B cell (primary cell): ENCODE results near the gene ARSD. TPM values are rescaled to one million over a fixed set of nuclear protein-coding genes. Genes with fewer than 3 reads are reported as not detected.

ENCODE experiments used
- ATAC-seq: fragments of 200-7000 bp; cut with Tn5 transposase; one replicate; pipeline ENCODE4 v1.10.0; 2021; ENCODE audit warnings: low read depth, mild to moderate bottlenecking, moderate number of reproducible peaks, moderate library complexity
- CTCF ChIA-PET: fragments of 350-600 bp; sonication (Branson Sonifier 250); formaldehyde crosslinking; loops from one replicate; lab custom pipeline; 2021; ENCODE audit warnings: antibody characterized with exemption, inconsistent platforms; lab: Charles Lee
- POLR2A ChIA-PET: fragments of 350-600 bp; sonication (Branson Sonifier 250); formaldehyde crosslinking; loops from one replicate; lab custom pipeline; 2021; ENCODE audit warnings: antibody characterized with exemption; lab: Charles Lee
- DNase-seq: peaks from one replicate; pipeline ENCODE4 v3.0.0; 2013
- H2AFZ ChIP-seq: 2 replicates; pipeline ENCODE4 v1.6.1; 2012; ENCODE audit warnings: mild to moderate bottlenecking, low read depth, low read length; ENCODE audit not compliant: insufficient read depth, poor library complexity, severe bottlenecking
- H3K27ac ChIP-seq, 2 donors: 1 replicate in 1 of 2; 2 replicates in 1 of 2; pipeline ENCODE4 v1.5.1; 2012 to 2013; ENCODE audit warnings: low read length in 2 of 2, mild to moderate bottlenecking in 2 of 2, moderate library complexity in 1 of 2
- H3K27me3 ChIP-seq, 4 experiments: fragments of 200-600 bp in 1 of 4; sonication (generic) in 1 of 4; replicated peaks in 1 of 4; 1 replicate in 2 of 4; 2 replicates in 2 of 4; pipeline versions ENCODE4 v1.6.1 to v1.7.0; 2013 to 2016; ENCODE audit warnings: low read length in 3 of 4, mild to moderate bottlenecking in 2 of 4, mixed read lengths in 1 of 4, moderate library complexity in 1 of 4; ENCODE audit not compliant: insufficient read depth in 4 of 4, control insufficient read depth in 3 of 4; ENCODE audit errors: control extremely low read depth in 1 of 4
- H3K36me3 ChIP-seq, 2 experiments: replicated peaks in 1 of 2; 1 replicate in 1 of 2; 2 replicates in 1 of 2; pipeline versions ENCODE4 v1.6.1 to v1.7.1; 2013; ENCODE audit warnings: low read length in 1 of 2; ENCODE audit not compliant: insufficient read depth in 2 of 2, control insufficient read depth in 1 of 2; ENCODE audit errors: control extremely low read depth in 1 of 2, extremely low read depth in 1 of 2
- H3K4me1 ChIP-seq, 2 donors: fragments of 200-600 bp in 1 of 2; sonication (generic) in 1 of 2; 1 replicate in 1 of 2; 2 replicates in 1 of 2; pipeline versions ENCODE4 v1.5.1 to v1.6.1; 2013 to 2017; ENCODE audit warnings: low read length in 2 of 2; ENCODE audit not compliant: control insufficient read depth in 2 of 2, insufficient read depth in 2 of 2
- H3K4me2 ChIP-seq: replicated peaks from 2 replicates; pipeline ENCODE3; 2012; ENCODE audit warnings: mild to moderate bottlenecking, low read depth, low read length; ENCODE audit not compliant: poor library complexity, severe bottlenecking
- H3K4me3 ChIP-seq, 5 experiments: fragments of 200-600 bp in 1 of 5; sonication (generic) in 1 of 5; 1 replicate in 3 of 5; 2 replicates in 2 of 5; pipeline versions ENCODE4 v1.5.1 to v1.7.0; 2011 to 2016; ENCODE audit warnings: low read length in 4 of 5, mild to moderate bottlenecking in 4 of 5, low read depth in 2 of 5, control low read depth in 1 of 5, moderate library complexity in 1 of 5; ENCODE audit not compliant: insufficient read depth in 1 of 5; ENCODE audit errors: control extremely low read depth in 1 of 5, extremely low read depth in 1 of 5
- H3K79me2 ChIP-seq: fragments of 200-600 bp; sonication (generic); one replicate; pipeline ENCODE4 v1.6.0; 2016; ENCODE audit warnings: low read length; ENCODE audit not compliant: control insufficient read depth, insufficient read depth
- H3K9ac ChIP-seq: fragments of 200-600 bp; sonication (generic); 2 replicates; pipeline ENCODE4 v1.6.1; 2017; ENCODE audit warnings: mild to moderate bottlenecking, low read length, moderate library complexity
- H3K9me3 ChIP-seq, 3 donors: one replicate each; pipeline versions ENCODE4 v1.6.1 to v1.7.1; 2013; ENCODE audit warnings: low read length in 2 of 3; ENCODE audit not compliant: control insufficient read depth in 2 of 3, insufficient read depth in 1 of 3; ENCODE audit errors: control extremely low read depth in 1 of 3
- H4K20me1 ChIP-seq: 2 replicates; pipeline ENCODE4 v1.6.0; 2012; ENCODE audit warnings: mild to moderate bottlenecking, low read length; ENCODE audit not compliant: insufficient read depth, control insufficient read depth, poor library complexity, severe bottlenecking
- H3K27ac Mint-ChIP-seq: one replicate; pipeline ENCODE4 v1.8.0; 2021; ENCODE audit warnings: mixed read lengths
- H3K27me3 Mint-ChIP-seq: one replicate; pipeline ENCODE4 v1.8.0; 2021; ENCODE audit warnings: mixed read lengths
- H3K4me1 Mint-ChIP-seq: one replicate; pipeline ENCODE4 v1.8.0; 2021; ENCODE audit warnings: mixed read lengths
- H3K4me3 Mint-ChIP-seq: one replicate; pipeline ENCODE4 v1.8.0; 2021; ENCODE audit warnings: mixed read lengths
- H3K9me3 Mint-ChIP-seq: one replicate; pipeline ENCODE4 v1.8.0; 2022; ENCODE audit warnings: mixed read lengths; ENCODE audit not compliant: insufficient read depth
- EZH2 ChIP-seq: IDR thresholded peaks from 2 replicates; pipeline ENCODE4 v1.6.1; 2012; ENCODE audit warnings: borderline replicate concordance, low read depth, mild to moderate bottlenecking, moderate library complexity, low read length; ENCODE audit not compliant: insufficient read depth, poor library complexity, severe bottlenecking
- WGBS: methylation state at CpG from one replicate; pipeline ENCODE4 v1.1.5; 2013; ENCODE audit warnings: missing lambda C conversion rate; ENCODE audit not compliant: insufficient coverage; 5-methylcytosine and 5-hydroxymethylcytosine counted together
- intact Hi-C: fragments of 100-400 bp; cut with micrococcal nuclease; formaldehyde crosslinking; loops from one replicate; pipeline ENCODE4 v1.10.0; 2022
- polyA plus RNA-seq: library from polyadenylated mRNA; depleted of rRNA; stranded (reverse); fragments of >200 nt; gene quantifications from 2 replicates; pipeline ENCODE4 v1.2.3, GENCODE V29; 2012
- total RNA-seq, 2 donors: library from RNA; stranded (reverse); fragments of 120-200 nt in 1 of 2; gene quantifications; 1 replicate in 1 of 2; 2 replicates in 1 of 2; pipeline versions ENCODE4 v1.2.3 to v1.2.4, GENCODE V29; 2013 to 2022
- TF ChIP-seq, protein P1 (sequence below): fragments of 200-600 bp; IDR thresholded peaks from one replicate; pipeline ENCODE4 v1.8.0; 2022; ENCODE audit warnings: antibody characterized with exemption, mild to moderate bottlenecking

ARSD gene
- total and polyA plus RNA-seq, 2 donors (not counting 1 experiment from before 2014, with no cell fraction given): 2.7 to 13.3 TPM

DNA sequence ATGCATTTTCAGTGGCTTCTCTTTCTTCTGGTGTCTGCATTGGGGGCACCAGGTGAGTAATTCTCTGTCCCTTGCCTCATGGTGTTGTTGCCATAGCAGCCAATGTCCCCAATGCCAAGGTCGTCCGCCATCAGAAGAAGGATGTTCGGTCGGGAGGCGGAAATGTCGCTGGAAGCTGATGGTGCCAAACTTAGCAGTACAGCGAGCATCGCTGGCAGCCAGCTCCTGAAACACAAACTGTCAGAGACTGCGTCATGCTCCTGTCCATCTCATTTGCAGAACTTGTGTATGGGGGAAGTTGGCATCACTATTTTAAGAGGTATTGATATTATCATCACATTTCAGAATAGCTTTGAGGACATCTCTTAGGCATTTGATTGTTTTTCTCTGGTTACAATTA, 29.1 kb upstream of the ARSD start:
- DNase-seq: no peak
- Mint-ChIP-seq H3K9me3 (no peaks in the 10 kb centered on the region), H3K27ac (no peak overlapping the region), H3K4me3 (no peak overlapping the region), H3K27me3 (peaks cover 9% of the 10 kb centered on the region), H3K4me1 (no peaks in the 10 kb centered on the region)
- POLR2A ChIA-PET: no interaction called here
- Histone ChIP-seq H3K4me1 (no peaks in the 10 kb centered on the region), H3K36me3 (no peaks in the 10 kb centered on the region), H3K79me2 (no peaks in the 10 kb centered on the region), H3K9ac (no peak overlapping the region), H2AFZ (no peak overlapping the region), H3K4me2 (no peak overlapping the region), H3K9me3 (no peaks in the 10 kb centered on the region), H3K27me3 (peaks cover 0 to 2% (median 0%) of the 10 kb centered on the region in 4 experiments), H3K27ac (no peak overlapping the region), H4K20me1 (no peaks in the 10 kb centered on the region), H3K4me3 (no peak overlapping the region)
- 86% methylated on average over 6 of the region's 9 CpGs for WGBS
- intact Hi-C loops: no loop called here
- TF ChIP-seq, protein P1, sequence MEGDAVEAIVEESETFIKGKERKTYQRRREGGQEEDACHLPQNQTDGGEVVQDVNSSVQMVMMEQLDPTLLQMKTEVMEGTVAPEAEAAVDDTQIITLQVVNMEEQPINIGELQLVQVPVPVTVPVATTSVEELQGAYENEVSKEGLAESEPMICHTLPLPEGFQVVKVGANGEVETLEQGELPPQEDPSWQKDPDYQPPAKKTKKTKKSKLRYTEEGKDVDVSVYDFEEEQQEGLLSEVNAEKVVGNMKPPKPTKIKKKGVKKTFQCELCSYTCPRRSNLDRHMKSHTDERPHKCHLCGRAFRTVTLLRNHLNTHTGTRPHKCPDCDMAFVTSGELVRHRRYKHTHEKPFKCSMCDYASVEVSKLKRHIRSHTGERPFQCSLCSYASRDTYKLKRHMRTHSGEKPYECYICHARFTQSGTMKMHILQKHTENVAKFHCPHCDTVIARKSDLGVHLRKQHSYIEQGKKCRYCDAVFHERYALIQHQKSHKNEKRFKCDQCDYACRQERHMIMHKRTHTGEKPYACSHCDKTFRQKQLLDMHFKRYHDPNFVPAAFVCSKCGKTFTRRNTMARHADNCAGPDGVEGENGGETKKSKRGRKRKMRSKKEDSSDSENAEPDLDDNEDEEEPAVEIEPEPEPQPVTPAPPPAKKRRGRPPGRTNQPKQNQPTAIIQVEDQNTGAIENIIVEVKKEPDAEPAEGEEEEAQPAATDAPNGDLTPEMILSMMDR: no peak
- TF ChIP-seq EZH2: no peak
- CTCF ChIA-PET: no interaction called here
- ATAC-seq: no peak

DNA sequence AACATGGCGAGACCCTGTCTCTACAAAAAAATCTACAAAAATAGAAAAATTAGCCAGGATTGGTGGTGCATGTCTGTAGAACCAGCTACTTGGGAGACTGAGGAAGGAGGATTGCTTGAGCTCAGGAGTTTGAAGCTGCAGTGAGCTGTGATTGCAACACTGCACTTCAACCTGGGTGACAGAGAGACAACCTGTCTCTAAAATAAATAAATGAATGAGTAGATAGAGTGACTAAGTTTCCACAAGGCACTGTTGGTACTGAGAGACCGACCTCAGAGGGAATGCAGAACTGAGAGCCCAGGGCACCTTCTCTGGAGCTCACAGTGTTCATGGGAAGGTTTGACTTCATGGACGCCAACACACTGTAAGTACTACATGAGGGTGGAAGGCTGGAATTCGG, 26.7 kb upstream of the ARSD start:
- no peak overlapping the region for H3K4me3 Mint-ChIP-seq
- TF ChIP-seq, protein P1: no peak
- no peak for TF ChIP-seq EZH2
- no peaks in the 10 kb centered on the region for H3K36me3 ChIP-seq
- peaks cover 0 to 2% (median 0%) of the 10 kb centered on the region in 4 experiments for H3K27me3 ChIP-seq
- no peak overlapping the region for H2AFZ ChIP-seq
- no peak overlapping the region for H3K27ac Mint-ChIP-seq
- intact Hi-C loops: no loop called here
- CTCF ChIA-PET: no interaction called here
- no peak overlapping the region for H3K4me3 ChIP-seq
- ATAC-seq: no peak
- peaks cover 9% of the 10 kb centered on the region for H3K27me3 Mint-ChIP-seq
- WGBS: no CpG with 5 or more reads among the region's 4 CpGs
- no peak overlapping the region for H3K9ac ChIP-seq
- H3K4me1 Mint-ChIP-seq: no peaks in the 10 kb centered on the region
- POLR2A ChIA-PET: no interaction called here
- H3K27ac ChIP-seq: no peak overlapping the region
- no peaks in the 10 kb centered on the region for H4K20me1 ChIP-seq
- no peak for DNase-seq
- no peaks in the 10 kb centered on the region for H3K4me1 ChIP-seq
- no peaks in the 10 kb centered on the region for H3K9me3 Mint-ChIP-seq
- H3K4me2 ChIP-seq: no peak overlapping the region
- H3K79me2 ChIP-seq: no peaks in the 10 kb centered on the region
- H3K9me3 ChIP-seq: no peaks in the 10 kb centered on the region
